Tongue (tissue), 2 donors: ENCODE measurements around the gene RCN2. TPM values are rescaled to one million over a fixed set of nuclear protein-coding genes. Genes with fewer than 3 reads are reported as not detected.
"Not testable (repeated sequence)": the region's sequence is repeated elsewhere in the genome, so short reads cannot be mapped to it uniquely, and the experiment has no call there.

Experiments
- DNase-seq: peaks from one replicate; pipeline ENCODE4 v3.0.0-alpha.2; 2015
- total RNA-seq: library from RNA; depleted of rRNA; stranded (reverse); fragments of >200 nt; gene quantifications from one replicate; pipeline ENCODE4 v1.2.3, GENCODE V29; 2014

Gene RCN2
- total RNA-seq = 86.8 TPM

GRCh38 chr15:76931397-76932134, at the start of gene RCN2:
RCN2 (plus strand) TSS chr15:76931749; CDS start chr15:76931842, 93 bp downstream.
- peak; percentile 98 for DNase-seq

GRCh38 chr15:76885212-76885611, 46.3 kb upstream of the RCN2 start:
- DNase-seq = no peak

- DNase-seq = not testable (repeated sequence)
Measured at GRCh38 chr15:76887280-76888141, 44.0 kb upstream of the RCN2 start.

GRCh38 chr15:76892836-76893235, 38.7 kb upstream of the RCN2 start:
- DNase-seq = not testable (repeated sequence)

- DNase-seq = no peak
Measured at GRCh38 chr15:76894174-76894573, 37.4 kb upstream of the RCN2 start.

GRCh38 chr15:76898102-76898501, 33.4 kb upstream of the RCN2 start:
- no peak for DNase-seq

- DNase-seq = not testable (repeated sequence)
Measured at GRCh38 chr15:76899176-76899930, 32.2 kb upstream of the RCN2 start.

GRCh38 chr15:76899931-76900310, 31.6 kb upstream of the RCN2 start:
- not testable (repeated sequence) for DNase-seq

GRCh38 chr15:76901965-76902364, 29.6 kb upstream of the RCN2 start:
- no peak for DNase-seq

- DNase-seq = peak; percentile 5
Measured at GRCh38 chr15:76903251-76903681, 28.3 kb upstream of the RCN2 start.

GRCh38 chr15:76904461-76905012, 27.0 kb upstream of the RCN2 start:
- peak; percentile 73 for DNase-seq

- DNase-seq = peak; percentile 96
Measured at GRCh38 chr15:76905013-76905839, 26.3 kb upstream of the RCN2 start, which contains the start of gene SCAPER. SCAPER (minus strand) TSS chr15:76905340; CDS start chr15:76883817, 21,523 bp downstream.

- no peak for DNase-seq
Measured at GRCh38 chr15:76905855-76906254, 25.7 kb upstream of the RCN2 start.

- DNase-seq = no peak
Measured at GRCh38 chr15:76912430-76912829, 19.1 kb upstream of the RCN2 start.

GRCh38 chr15:76913737-76914136, 17.8 kb upstream of the RCN2 start:
- no peak for DNase-seq

- DNase-seq = no peak
Measured at GRCh38 chr15:76916369-76916768, 15.2 kb upstream of the RCN2 start.

- DNase-seq = no peak
Measured at GRCh38 chr15:76928201-76928600, 3.3 kb upstream of the RCN2 start.

- no peak for DNase-seq
Measured at GRCh38 chr15:76929011-76929760, 2.4 kb upstream of the RCN2 start.

GRCh38 chr15:76930831-76931396, 635 bp upstream of the RCN2 start:
- no peak for DNase-seq
